Urinary bladder (tissue), 4 donors: ENCODE measurements around the gene NPBWR2. TPM values are rescaled to one million over a fixed set of nuclear protein-coding genes. Genes with fewer than 3 reads are reported as not detected.
A peak's percentile ranks its signal among the peaks of the same experiment; 100 is the strongest.

Source experiments
- DNase-seq: peaks from one replicate; pipeline ENCODE4 v3.0.0-alpha.2; 2015; ENCODE audit errors: extremely low spot score
- H3K27ac ChIP-seq: one replicate; pipeline ENCODE4 v1.5.1; 2013; ENCODE audit warnings: low read depth, mild to moderate bottlenecking, moderate library complexity
- H3K36me3 ChIP-seq: one replicate; pipeline ENCODE4 v1.6.1; 2013; ENCODE audit warnings: mild to moderate bottlenecking, moderate library complexity; ENCODE audit not compliant: insufficient read depth
- H3K4me1 ChIP-seq: one replicate; pipeline ENCODE4 v1.6.1; 2013; ENCODE audit warnings: mild to moderate bottlenecking, moderate library complexity; ENCODE audit not compliant: insufficient read depth
- H3K4me3 ChIP-seq: one replicate; pipeline ENCODE4 v1.5.1; 2013; ENCODE audit warnings: low read depth, low read length
- WGBS: extraction: QIAGEN DNeasy Blood & Tissue Kit; methylation state at CpG from one replicate; pipeline ENCODE4 v1.1.7; 2013; 5-methylcytosine and 5-hydroxymethylcytosine counted together
- polyA plus RNA-seq: library from polyadenylated mRNA; stranded (reverse); fragments of 200-250 nt; gene quantifications from one replicate; pipeline ENCODE4 v1.2.3, GENCODE V29; 2013
- total RNA-seq: library from RNA; depleted of rRNA; stranded (reverse); fragments of >200 nt; gene quantifications from one replicate; pipeline ENCODE4 v1.2.3, GENCODE V29; 2014
- donor health status: healthy with polysubstance abuse.
- donor health status: healthy.

Gene NPBWR2
- total and polyA plus RNA-seq, 2 donors = not detected

GRCh38 chr20:64083804-64084684, 23.3 kb downstream of the NPBWR2 start, which contains the start of gene LKAAEAR1:
Gene LKAAEAR1 (minus strand): TSS chr20:64084398. CDS start chr20:64084219, 179 bp downstream.
- 2% methylated on average over 86 of the region's 86 CpGs for WGBS

GRCh38 chr20:64083378-64083803, 24.0 kb downstream of the NPBWR2 start:
- no peak for DNase-seq
- H3K4me1 ChIP-seq = peaks cover 2% of the 10 kb centered on the region
- H3K27ac ChIP-seq = no peak overlapping the region
- H3K4me3 ChIP-seq = peak overlapping the region; percentile 35
- H3K36me3 ChIP-seq = no peaks in the 10 kb centered on the region
- 2% methylated on average over 52 of the region's 52 CpGs for WGBS

More at GRCh38 chr20:64083804-64084684, 23.3 kb downstream of the NPBWR2 start, which contains the start of gene LKAAEAR1:
- DNase-seq = no peak
- Histone ChIP-seq H3K27ac (no peak within 1 kb of the TSS), H3K36me3 (no peaks in the 10 kb centered on the region), H3K4me1 (no peaks in the 10 kb centered on the region), H3K4me3 (peak within 1 kb of the TSS; percentile 35)

GRCh38 chr20:64082820-64083377, 24.5 kb downstream of the NPBWR2 start:
- peaks cover 2% of the 10 kb centered on the region for H3K4me1 ChIP-seq
- no peak overlapping the region for H3K27ac ChIP-seq
- no peak for DNase-seq
- H3K4me3 ChIP-seq = no peak overlapping the region
- WGBS = 24% methylated on average over 13 of the region's 13 CpGs
- H3K36me3 ChIP-seq = no peaks in the 10 kb centered on the region

GRCh38 chr20:64082126-64082731, 25.1 kb downstream of the NPBWR2 start:
- 31% methylated on average over 13 of the region's 13 CpGs for WGBS
- no peak for DNase-seq
- Histone ChIP-seq H3K36me3 (no peaks in the 10 kb centered on the region), H3K27ac (no peak overlapping the region), H3K4me3 (no peak overlapping the region), H3K4me1 (peaks cover 2% of the 10 kb centered on the region)

GRCh38 chr20:64081624-64081964, 25.8 kb downstream of the NPBWR2 start:
- Histone ChIP-seq H3K4me3 (no peak overlapping the region), H3K36me3 (no peaks in the 10 kb centered on the region), H3K4me1 (peaks cover 2% of the 10 kb centered on the region), H3K27ac (no peak overlapping the region)
- 90% methylated on average over 6 of the region's 6 CpGs for WGBS
- DNase-seq = no peak

- no peak for DNase-seq
- 77% methylated on average over 17 of the region's 17 CpGs for WGBS
- no peaks in the 10 kb centered on the region for H3K36me3 ChIP-seq
- peaks cover 2% of the 10 kb centered on the region for H3K4me1 ChIP-seq
- no peak overlapping the region for H3K4me3 ChIP-seq
- no peak overlapping the region for H3K27ac ChIP-seq
These were observed 26.3 kb downstream of the NPBWR2 start for GRCh38 chr20:64080813-64081623.

GRCh38 chr20:64080013-64080812, 27.2 kb downstream of the NPBWR2 start, which contains the start of gene OPRL1:
Gene OPRL1 (plus strand): TSS chr20:64080082. CDS start chr20:64092721, 12,639 bp downstream.
- peaks cover 2% of the 10 kb centered on the region for H3K4me1 ChIP-seq
- WGBS = 7% methylated on average over 62 of the region's 62 CpGs

GRCh38 chr20:64079273-64080012, 27.9 kb downstream of the NPBWR2 start, which contains the start of gene RGS19:
Gene RGS19 (minus strand): TSS chr20:64079518. CDS start chr20:64076886, 2,632 bp downstream.
- DNase-seq = no peak
- Histone ChIP-seq H3K4me3 (peak within 1 kb of the TSS; percentile 56), H3K27ac (no peak within 1 kb of the TSS), H3K4me1 (peaks cover 2% of the 10 kb centered on the region), H3K36me3 (no peaks in the 10 kb centered on the region)
- under 1% methylated on average over 73 of the region's 73 CpGs for WGBS

More at GRCh38 chr20:64080013-64080812, 27.2 kb downstream of the NPBWR2 start, which contains the start of gene OPRL1:
- Histone ChIP-seq H3K36me3 (no peaks in the 10 kb centered on the region), H3K4me3 (peak within 1 kb of the TSS; percentile 56), H3K27ac (no peak within 1 kb of the TSS)
- DNase-seq = no peak

GRCh38 chr20:64078934-64079272, 28.5 kb downstream of the NPBWR2 start:
- WGBS = 21% methylated on average over 4 of the region's 4 CpGs
- Histone ChIP-seq H3K4me3 (peak overlapping the region; percentile 56), H3K27ac (no peak overlapping the region), H3K36me3 (no peaks in the 10 kb centered on the region), H3K4me1 (peaks cover 2% of the 10 kb centered on the region)
- DNase-seq = no peak

GRCh38 chr20:64077876-64078551, 29.4 kb downstream of the NPBWR2 start:
- 69% methylated on average over 15 of the region's 15 CpGs for WGBS

GRCh38 chr20:64077541-64077875, 29.9 kb downstream of the NPBWR2 start:
- no peak for DNase-seq
- H3K36me3 ChIP-seq = no peaks in the 10 kb centered on the region
- WGBS = 75% methylated on average over 7 of the region's 7 CpGs
- no peak overlapping the region for H3K4me3 ChIP-seq
- peaks cover 2% of the 10 kb centered on the region for H3K4me1 ChIP-seq
- H3K27ac ChIP-seq = no peak overlapping the region

More at GRCh38 chr20:64077876-64078551, 29.4 kb downstream of the NPBWR2 start:
- H3K4me3 ChIP-seq = peak overlapping the region; percentile 56
- peaks cover 2% of the 10 kb centered on the region for H3K4me1 ChIP-seq
- H3K27ac ChIP-seq = no peak overlapping the region
- no peak for DNase-seq
- H3K36me3 ChIP-seq = no peaks in the 10 kb centered on the region
